OCI-LY3 (cell line): ENCODE results near the gene ATP8B3.

Experiments
- H2AFZ ChIP-seq: fragments of 200-600, 300-600 bp; shearing (Covaris generic); 2 replicates; pipeline ENCODE4 v1.6.0; 2014; ENCODE audit warnings: antibody characterized with exemption, low read depth, low read length
- H3K27ac ChIP-seq: fragments of 200-600, 300-600 bp; sonication (generic); 2 replicates; pipeline ENCODE4 v1.5.1; 2014; ENCODE audit warnings: mild to moderate bottlenecking, low read length, moderate library complexity, mixed read lengths
- H3K27me3 ChIP-seq: fragments of 200-600, 300-600 bp; sonication (generic); 2 replicates; pipeline ENCODE4 v1.6.1; 2014; ENCODE audit warnings: low read depth, low read length, mixed read lengths
- H3K36me3 ChIP-seq: fragments of 200-600, 300-600 bp; sonication (generic); replicated peaks from 2 replicates; pipeline ENCODE3; 2014; ENCODE audit warnings: low read depth, low read length, mixed read lengths
- H3K4me1 ChIP-seq: fragments of 300-600, 200-600 bp; sonication (generic); 2 replicates; pipeline ENCODE4 v1.6.1; 2014; ENCODE audit warnings: low read length, mixed read lengths
- H3K4me2 ChIP-seq: fragments of 200-600, 300-600 bp; sonication (generic); 2 replicates; pipeline ENCODE4 v1.6.1; 2014; ENCODE audit warnings: low read length, mixed read lengths
- H3K4me3 ChIP-seq: fragments of 300-600, 200-600 bp; sonication (generic); 2 replicates; pipeline ENCODE4 v1.5.1; 2014; ENCODE audit warnings: antibody characterized with exemption, mild to moderate bottlenecking, low read length, moderate library complexity
- H3K79me2 ChIP-seq: fragments of 300-600, 200-600 bp; shearing (Covaris generic); 2 replicates; pipeline ENCODE4 v1.6.1; 2014; ENCODE audit warnings: mild to moderate bottlenecking, low read length, mixed read lengths
- H3K9ac ChIP-seq: fragments of 300-600, 200-600 bp; shearing (Covaris generic); 2 replicates; pipeline ENCODE4 v1.6.0; 2014; ENCODE audit warnings: mild to moderate bottlenecking, low read length, moderate library complexity
- H3K9me3 ChIP-seq: fragments of 200-600, 300-600 bp; shearing (Covaris generic); 2 replicates; pipeline ENCODE4 v1.6.1; 2014; ENCODE audit warnings: low read length, mixed read lengths; ENCODE audit not compliant: insufficient read depth
- H4K20me1 ChIP-seq: fragments of 200-600, 300-600 bp; sonication (generic); 2 replicates; pipeline ENCODE4 v1.6.1; 2016; ENCODE audit warnings: low read length, mixed read lengths; ENCODE audit not compliant: insufficient read depth
- CTCF ChIP-seq: fragments of 200-600, 300-600 bp; sonication (generic); IDR thresholded peaks from 2 replicates; pipeline ENCODE4 v1.5.1; 2014; ENCODE audit warnings: antibody characterized with exemption, low read length, low read depth
- EZH2phosphoT487 ChIP-seq: fragments of 200-600 bp; shearing (Covaris generic); IDR thresholded peaks from 2 replicates; pipeline ENCODE4 v1.6.1; 2018; ENCODE audit warnings: antibody characterized with exemption, mixed run types, low read depth

ATP8B3 gene

GRCh38 chr19:1790054-1790792 is 21.9 kb downstream of the ATP8B3 start:
- no peaks in the 10 kb centered on the region for H3K9me3 ChIP-seq
- no peaks in the 10 kb centered on the region for H3K36me3 ChIP-seq
- no peak overlapping the region for H3K4me2 ChIP-seq
- H4K20me1 ChIP-seq, result no peaks in the 10 kb centered on the region
- peaks cover 7% of the 10 kb centered on the region; the same call in 1 of the 2 replicates for H3K4me1 ChIP-seq
- no peak overlapping the region for H2AFZ ChIP-seq
- H3K27ac ChIP-seq, result no peak overlapping the region
- no peak overlapping the region for H3K4me3 ChIP-seq
- H3K9ac ChIP-seq, result no peak overlapping the region
- H3K79me2 ChIP-seq, result no peaks in the 10 kb centered on the region
- no peak for TF ChIP-seq CTCF
- TF ChIP-seq EZH2phosphoT487, result no peak
- H3K27me3 ChIP-seq, result 0 out of 2 replicates have a peak, but pooled peaks cover 5% of the 10 kb centered on the region

- Histone ChIP-seq H2AFZ (no peak overlapping the region), H3K4me2 (no peak overlapping the region), H3K4me3 (no peak overlapping the region)
Measured at GRCh38 chr19:1789261-1790041, 22.6 kb downstream of the ATP8B3 start.

GRCh38 chr19:1787116-1787515 is 25.0 kb downstream of the ATP8B3 start:
- no peak overlapping the region for H3K27ac ChIP-seq
- H3K4me3 ChIP-seq, result no peak overlapping the region
- TF ChIP-seq CTCF, result no peak
- no peak for TF ChIP-seq EZH2phosphoT487
- no peaks in the 10 kb centered on the region for H3K36me3 ChIP-seq
- H3K9ac ChIP-seq, result no peak overlapping the region
- no peaks in the 10 kb centered on the region for H3K9me3 ChIP-seq
- H3K4me1 ChIP-seq, result peaks cover 8% of the 10 kb centered on the region
- no peaks in the 10 kb centered on the region for H3K79me2 ChIP-seq
- H3K4me2 ChIP-seq, result no peak overlapping the region
- peaks cover 16% of the 10 kb centered on the region for H3K27me3 ChIP-seq
- H4K20me1 ChIP-seq, result no peaks in the 10 kb centered on the region
- no peak overlapping the region for H2AFZ ChIP-seq

More at GRCh38 chr19:1789261-1790041, 22.6 kb downstream of the ATP8B3 start:
- no peaks in the 10 kb centered on the region for H4K20me1 ChIP-seq
- no peak overlapping the region for H3K9ac ChIP-seq
- H3K79me2 ChIP-seq, result no peaks in the 10 kb centered on the region
- 0 out of 2 replicates have a peak, but pooled peaks cover 4% of the 10 kb centered on the region for H3K27me3 ChIP-seq
- TF ChIP-seq EZH2phosphoT487, result no peak
- TF ChIP-seq CTCF, result no peak
- no peaks in the 10 kb centered on the region for H3K9me3 ChIP-seq
- H3K4me1 ChIP-seq, result peaks cover 3% of the 10 kb centered on the region; the same call in 1 of the 2 replicates
- H3K36me3 ChIP-seq, result no peaks in the 10 kb centered on the region
- no peak overlapping the region for H3K27ac ChIP-seq

GRCh38 chr19:1786668-1787067 is 25.4 kb downstream of the ATP8B3 start:
- Histone ChIP-seq H3K9ac (no peak overlapping the region), H3K36me3 (no peaks in the 10 kb centered on the region), H3K27ac (no peak overlapping the region), H3K4me2 (no peak overlapping the region), H3K4me1 (peaks cover 8% of the 10 kb centered on the region), H4K20me1 (no peaks in the 10 kb centered on the region), H3K27me3 (peaks cover 19% of the 10 kb centered on the region), H3K9me3 (no peaks in the 10 kb centered on the region), H3K4me3 (no peak overlapping the region), H3K79me2 (no peaks in the 10 kb centered on the region), H2AFZ (no peak overlapping the region)
- TF ChIP-seq CTCF (no peak), EZH2phosphoT487 (no peak)
